OCI-LY3 (cell line): ENCODE data around the gene KCNQ1.

Experiments used
- CTCF ChIP-seq: fragments of 200-600, 300-600 bp; sonication (generic); IDR thresholded peaks from 2 replicates; pipeline ENCODE4 v1.5.1; 2014; ENCODE audit warnings: antibody characterized with exemption, low read length, low read depth
- EZH2phosphoT487 ChIP-seq: fragments of 200-600 bp; shearing (Covaris generic); IDR thresholded peaks from 2 replicates; pipeline ENCODE4 v1.6.1; 2018; ENCODE audit warnings: antibody characterized with exemption, mixed run types, low read depth

GRCh38 chr11:2625183-2625582 is 180.4 kb downstream of the KCNQ1 start:
- TF ChIP-seq EZH2phosphoT487 (no peak), CTCF (no peak)
